ENCODE results near the gene NEFH. TPM values are rescaled to one million over a fixed set of nuclear protein-coding genes. Genes with fewer than 3 reads are reported as not detected.

The NEFH gene
- total RNA-seq, 1 donor from 2014 or later = 1.0 TPM

- peak; percentile 50 to 65 for ATAC-seq
Measured at GRCh38 chr22:29517215-29517908, 37.3 kb downstream of the NEFH start.

DNA sequence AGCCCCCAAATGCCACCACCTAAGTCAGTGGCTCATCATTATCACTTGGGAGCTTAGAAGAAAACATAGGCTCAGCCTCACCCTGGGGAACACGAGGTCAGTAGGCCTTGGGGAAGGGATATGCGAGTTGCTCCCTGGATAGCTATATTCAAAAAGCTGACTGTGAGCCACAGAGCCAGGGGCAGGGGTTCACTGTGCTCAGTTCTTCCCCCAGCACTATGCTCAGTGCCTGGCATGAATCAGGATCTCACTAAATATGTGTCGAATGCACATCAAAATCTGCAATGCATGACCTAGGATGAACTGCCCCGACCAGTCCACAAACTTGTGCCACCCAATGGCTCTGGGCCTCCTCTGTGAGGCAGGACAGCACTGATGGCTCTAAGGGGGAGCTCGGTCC lies 38.4 kb downstream of the NEFH start:
- Histone ChIP-seq H3K9me3 (no peaks in the 10 kb centered on the region), H3K27me3 (ENCODE audit: low read depth) (no peaks in the 10 kb centered on the region), H3K4me3 (no peak overlapping the region), H3K36me3 (peaks cover 97% of the 10 kb centered on the region), H3K4me1 (no peaks in the 10 kb centered on the region), H3K27ac (no peak overlapping the region)
- no peak for TF ChIP-seq CTCF (IDR thresholded peaks at IDR 0.05)
- DNase-seq (no peak), ATAC-seq (no peak)
- intact Hi-C loops (cut with DNase I) = no loop called here

More at GRCh38 chr22:29517215-29517908, 37.3 kb downstream of the NEFH start:
- peaks cover 98% of the 10 kb centered on the region for H3K36me3 ChIP-seq
- H3K4me1 ChIP-seq = no peaks in the 10 kb centered on the region
- H3K9me3 ChIP-seq = no peaks in the 10 kb centered on the region
- TF ChIP-seq CTCF (IDR thresholded peaks at IDR 0.05) = no peak
- no peak overlapping the region for H3K4me3 ChIP-seq
- no peaks in the 10 kb centered on the region for H3K27me3 ChIP-seq (ENCODE audit: low read depth)
- intact Hi-C loops (cut with DNase I) = no loop called here
- no peak for DNase-seq
- no peak overlapping the region for H3K27ac ChIP-seq

DNA sequence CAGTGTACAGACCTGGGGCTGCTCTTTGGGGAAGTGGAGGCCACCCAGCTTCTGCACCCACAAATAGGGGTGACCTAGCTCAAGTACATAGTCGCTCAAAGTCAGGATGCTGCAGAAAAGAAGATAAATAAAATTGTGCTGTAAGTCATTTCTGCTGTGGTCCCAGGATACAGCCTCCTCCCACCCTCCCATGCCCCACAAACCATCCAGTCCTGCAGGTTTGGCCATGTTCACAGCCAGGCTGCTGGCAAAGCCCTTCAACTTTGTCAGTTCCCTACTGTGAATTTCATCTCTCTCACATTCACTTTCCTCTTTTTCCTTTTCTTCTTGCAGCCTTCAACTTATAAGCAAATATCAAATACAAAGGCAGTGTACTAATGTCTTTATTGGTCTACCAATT lies 40.0 kb downstream of the NEFH start:
- Histone ChIP-seq H3K36me3 (peaks cover 97% of the 10 kb centered on the region), H3K4me1 (no peaks in the 10 kb centered on the region), H3K27me3 (ENCODE audit: low read depth) (no peaks in the 10 kb centered on the region), H3K4me3 (no peak overlapping the region), H3K27ac (no peak overlapping the region), H3K9me3 (no peaks in the 10 kb centered on the region)
- no peak for TF ChIP-seq CTCF (IDR thresholded peaks at IDR 0.05)
- no peak for DNase-seq
- no peak for ATAC-seq
- intact Hi-C loops (cut with DNase I) = no loop called here

DNA sequence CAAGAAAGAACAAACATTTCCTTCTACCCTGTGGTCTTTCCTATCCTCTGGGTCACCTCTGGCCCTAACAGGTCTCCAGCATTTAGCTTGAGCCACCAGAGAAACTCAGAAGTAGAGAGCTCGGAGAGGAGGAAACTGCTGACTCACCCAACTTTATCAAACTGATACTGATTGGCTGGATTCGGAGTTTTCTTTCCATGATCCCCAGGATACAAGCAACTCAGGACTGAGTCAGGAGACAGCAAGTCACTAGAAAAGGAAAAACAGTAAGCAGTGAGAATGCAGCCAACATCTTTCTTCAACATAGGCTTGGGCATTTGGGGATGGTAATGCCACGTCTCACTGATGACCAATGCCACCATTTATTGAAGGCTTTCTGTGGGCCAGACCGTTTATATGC lies 40.8 kb downstream of the NEFH start:
- Histone ChIP-seq H3K4me1 (no peaks in the 10 kb centered on the region), H3K27ac (no peak overlapping the region), H3K9me3 (no peaks in the 10 kb centered on the region), H3K4me3 (no peak overlapping the region), H3K27me3 (ENCODE audit: low read depth) (no peaks in the 10 kb centered on the region), H3K36me3 (peaks cover 97% of the 10 kb centered on the region)
- intact Hi-C loops (cut with DNase I) = no loop called here
- TF ChIP-seq CTCF (IDR thresholded peaks at IDR 0.05) = no peak
- no peak for DNase-seq
- ATAC-seq = no peak

DNA sequence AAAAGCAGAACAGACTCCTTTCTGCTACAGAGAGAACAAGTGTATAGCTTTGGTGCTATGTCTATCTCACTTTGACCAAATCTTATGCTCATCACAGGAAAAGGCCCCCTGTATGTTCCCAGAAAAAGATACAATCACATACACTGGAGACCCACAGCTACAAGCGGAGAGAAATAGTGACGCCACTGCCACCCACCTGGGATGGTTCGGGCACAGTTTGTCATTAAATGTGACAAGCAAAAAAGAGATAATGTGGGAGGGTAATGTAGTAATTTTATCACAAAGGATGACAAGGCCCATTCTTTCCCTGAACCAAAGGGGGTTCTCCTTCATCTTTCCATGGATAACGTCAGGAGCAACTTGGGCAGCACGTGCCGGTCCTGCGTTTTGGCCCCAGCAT lies 41.5 kb downstream of the NEFH start:
- Histone ChIP-seq H3K27me3 (ENCODE audit: low read depth) (no peaks in the 10 kb centered on the region), H3K4me1 (no peaks in the 10 kb centered on the region), H3K9me3 (no peaks in the 10 kb centered on the region), H3K36me3 (peaks cover 97% of the 10 kb centered on the region), H3K4me3 (no peak overlapping the region), H3K27ac (no peak overlapping the region)
- intact Hi-C loops (cut with DNase I) = no loop called here
- DNase-seq = no peak
- ATAC-seq = no peak
- TF ChIP-seq CTCF (IDR thresholded peaks at IDR 0.05) = no peak
